ENCODE results near the gene PAQR3.
"Not testable (repeated sequence)": the region's sequence is repeated elsewhere in the genome, so short reads cannot be mapped to it uniquely, and the experiment has no call there.

Gene PAQR3

GRCh38 chr4:78928835-78929234 is 10.4 kb downstream of the PAQR3 start:
- DNase-seq (ENCODE audit: low spot score): no peak

- no peak for DNase-seq (ENCODE audit: low spot score)
These were observed 12.4 kb downstream of the PAQR3 start for GRCh38 chr4:78926826-78927225.

GRCh38 chr4:78923464-78924312 is 15.6 kb downstream of the PAQR3 start:
- DNase-seq (ENCODE audit: low spot score): peak; percentile 29

- no peak for DNase-seq (ENCODE audit: low spot score)
These were observed 17.0 kb downstream of the PAQR3 start for GRCh38 chr4:78922207-78922606.

GRCh38 chr4:78910612-78911011 is 28.6 kb downstream of the PAQR3 start:
- no peak for DNase-seq (ENCODE audit: low spot score)

GRCh38 chr4:78908974-78909373 is 30.3 kb downstream of the PAQR3 start:
- DNase-seq (ENCODE audit: low spot score): not testable (repeated sequence)

- DNase-seq (ENCODE audit: low spot score): no peak
These were observed 31.6 kb downstream of the PAQR3 start for GRCh38 chr4:78907638-78908037.

- no peak for DNase-seq (ENCODE audit: low spot score)
These were observed 35.1 kb downstream of the PAQR3 start for GRCh38 chr4:78904143-78904542.

GRCh38 chr4:78902298-78902697 is 36.9 kb downstream of the PAQR3 start:
- no peak for DNase-seq (ENCODE audit: low spot score)

GRCh38 chr4:78901882-78902281 is 37.4 kb downstream of the PAQR3 start:
- no peak for DNase-seq (ENCODE audit: low spot score)

GRCh38 chr4:78899302-78899701 is 39.9 kb downstream of the PAQR3 start:
- no peak for DNase-seq (ENCODE audit: low spot score)

GRCh38 chr4:78889955-78890354 is 49.3 kb downstream of the PAQR3 start:
- DNase-seq (ENCODE audit: low spot score): no peak

GRCh38 chr4:78885598-78885997 is 53.6 kb downstream of the PAQR3 start:
- DNase-seq (ENCODE audit: low spot score): no peak

- no peak for DNase-seq (ENCODE audit: low spot score)
These were observed 58.3 kb downstream of the PAQR3 start for GRCh38 chr4:78880874-78881492.

GRCh38 chr4:78878031-78878430 is 61.2 kb downstream of the PAQR3 start:
- DNase-seq (ENCODE audit: low spot score): no peak

GRCh38 chr4:78876568-78877320 is 62.5 kb downstream of the PAQR3 start:
- DNase-seq (ENCODE audit: low spot score): no peak

- no peak for DNase-seq (ENCODE audit: low spot score)
These were observed 69.2 kb downstream of the PAQR3 start for GRCh38 chr4:78870056-78870455.

GRCh38 chr4:78868712-78869111 is 70.5 kb downstream of the PAQR3 start:
- DNase-seq (ENCODE audit: low spot score): not testable (repeated sequence)

GRCh38 chr4:78865451-78865850 is 73.8 kb downstream of the PAQR3 start:
- DNase-seq (ENCODE audit: low spot score): no peak

GRCh38 chr4:78864405-78865024 is 74.7 kb downstream of the PAQR3 start:
- peak; percentile 89 for DNase-seq (ENCODE audit: low spot score)

- no peak for DNase-seq (ENCODE audit: low spot score)
These were observed 75.2 kb downstream of the PAQR3 start for GRCh38 chr4:78863991-78864390.

GRCh38 chr4:78863254-78863869 is 75.9 kb downstream of the PAQR3 start:
- no peak for DNase-seq (ENCODE audit: low spot score)
